SK-N-SH (cell line): Measurements from ENCODE around the gene TP53I13. TPM values are rescaled to one million over a fixed set of nuclear protein-coding genes. Genes with fewer than 3 reads are reported as not detected.

Source experiments
- CTCF ChIA-PET: fragments of 300-600, 350-600 bp; formaldehyde crosslinking; extraction: SDS; loops from one replicate; lab custom pipeline; 2021; lab: Yijun Ruan, JAX
- POLR2A ChIA-PET: fragments of 350-600 bp; sonication (Branson Sonifier 250); formaldehyde crosslinking; extraction: SDS; loops from one replicate; lab custom pipeline; 2020; ENCODE audit warnings: antibody characterized with exemption, inconsistent platforms; lab: Yijun Ruan, JAX
- DNase-seq: peaks from one replicate; pipeline ENCODE4 v3.0.0; 2012
- H2AFZ ChIP-seq: fragments of 200-600 bp; sonication (generic); 2 replicates; pipeline ENCODE4 v1.8.1; 2016; ENCODE audit warnings: antibody characterized with exemption, mild to moderate bottlenecking, low read depth
- H3F3A ChIP-seq: fragments of 200-600 bp; sonication (generic); replicated peaks from 2 replicates; pipeline ENCODE3; 2016; ENCODE audit warnings: antibody characterized with exemption, mild to moderate bottlenecking; ENCODE audit not compliant: insufficient read depth
- H3K27ac ChIP-seq, 2 experiments: fragments of 200-500 bp in 1 of 2; fragments of 200-600 bp in 1 of 2; sonication (Bioruptor generic) in 1 of 2; sonication (generic), shearing (Covaris generic) in 1 of 2; 2 replicates each; pipeline versions ENCODE4 v1.5.1 to v1.6.1; 2014 to 2016; ENCODE audit warnings: low read depth in 2 of 2, inconsistent platforms in 1 of 2, low read length in 1 of 2, mild to moderate bottlenecking in 1 of 2, mixed read lengths in 1 of 2
- H3K27me3 ChIP-seq: fragments of 200-600 bp; sonication (generic), shearing (Covaris generic); 2 replicates; pipeline ENCODE4 v1.6.1; 2016; ENCODE audit warnings: mixed run types; ENCODE audit not compliant: insufficient read depth
- H3K36me3 ChIP-seq, 2 experiments: fragments of 200-500 bp in 1 of 2; fragments of 200-600 bp in 1 of 2; sonication (Bioruptor generic) in 1 of 2; sonication (generic) in 1 of 2; replicated peaks in 1 of 2; 2 replicates each; pipeline versions ENCODE3 to v1.5.1; 2014 to 2016; ENCODE audit warnings: low read length in 1 of 2, mild to moderate bottlenecking in 1 of 2; ENCODE audit not compliant: insufficient read depth in 2 of 2, control insufficient read depth in 1 of 2
- H3K4me1 ChIP-seq, 2 experiments: fragments of 200-500 bp in 1 of 2; fragments of 200-600 bp in 1 of 2; sonication (Bioruptor generic) in 1 of 2; sonication (generic), shearing (Covaris generic) in 1 of 2; 2 replicates each; pipeline versions ENCODE4 v1.5.1 to v1.6.1; 2014 to 2016; ENCODE audit warnings: low read depth in 1 of 2, low read length in 1 of 2, mixed run types in 1 of 2; ENCODE audit not compliant: insufficient read depth in 2 of 2, control insufficient read depth in 1 of 2
- H3K4me2 ChIP-seq: fragments of 200-600 bp; sonication (generic), shearing (Covaris generic); 2 replicates; pipeline ENCODE4 v1.6.1; 2017; ENCODE audit warnings: mixed run types
- H3K4me3 ChIP-seq, 2 experiments: fragments of 200-500 bp in 1 of 2; fragments of 200-600 bp in 1 of 2; sonication (Bioruptor generic) in 1 of 2; sonication (generic), shearing (Covaris generic) in 1 of 2; 2 replicates each; pipeline versions ENCODE4 v1.5.1 to v1.8.1; 2014 to 2016; ENCODE audit warnings: low read depth in 2 of 2, inconsistent platforms in 1 of 2, low read length in 1 of 2, mild to moderate bottlenecking in 1 of 2, mixed read lengths in 1 of 2, moderate library complexity in 1 of 2
- H3K79me2 ChIP-seq: fragments of 200-600 bp; sonication (generic); 2 replicates; pipeline ENCODE4 v1.8.1; 2017; ENCODE audit warnings: mild to moderate bottlenecking; ENCODE audit not compliant: insufficient read depth
- H3K9ac ChIP-seq: fragments of 200-600 bp; sonication (generic); 2 replicates; pipeline ENCODE4 v1.6.1; 2017; ENCODE audit warnings: mixed run types
- H3K9me2 ChIP-seq: fragments of 200-600 bp; sonication (generic); 2 replicates; pipeline ENCODE4 v1.6.1; 2017; ENCODE audit warnings: mixed run types
- H3K9me3 ChIP-seq: fragments of 200-600 bp; sonication (generic); 2 replicates; pipeline ENCODE4 v1.6.1; 2017; ENCODE audit warnings: mixed run types, mild to moderate bottlenecking, moderate library complexity
- H4K20me1 ChIP-seq: fragments of 200-600 bp; sonication (generic); 2 replicates; pipeline ENCODE4 v1.6.1; 2017; ENCODE audit warnings: mild to moderate bottlenecking, mixed run types; ENCODE audit not compliant: insufficient read depth
- ELF1 ChIP-seq: IDR thresholded peaks from 2 replicates; pipeline ENCODE4 v1.4.0; 2012
- NFIC ChIP-seq: IDR thresholded peaks from 2 replicates; pipeline ENCODE4 v1.4.0; 2012; ENCODE audit warnings: borderline replicate concordance
- WGBS: methylation state at CpG from one replicate; pipeline ENCODE4 v1.1.6; 2017; ENCODE audit warnings: low lambda C conversion rate; 5-methylcytosine and 5-hydroxymethylcytosine counted together
- polyA plus RNA-seq, 3 experiments: library from polyadenylated mRNA; depleted of rRNA; stranded (reverse); fragments of >200 nt; gene quantifications; 2 replicates each; pipeline ENCODE4 v1.2.3, GENCODE V29; 2012

The TP53I13 gene
- polyA plus RNA-seq, 1 of the 3 experiments (the other 2 are of a cell fraction) = 39.2 TPM

GRCh38 chr17:29621751-29622194 lies 53.3 kb downstream of the TP53I13 start:
- Histone ChIP-seq H3K36me3 (peaks cover 0 to 2% of the 10 kb centered on the region in 2 experiments), H3K27ac (peak overlapping the region in 1 of 2 experiments; percentile 86; a peak in 1 of 4 replicates), H3F3A (no peaks in the 10 kb centered on the region), H3K4me3 (peak overlapping the region; percentile 75 to 86)
- TF ChIP-seq NFIC (0 out of 2 replicates have a peak, but pooled peaks have one; percentile 15), ELF1 (no peak)
- TF ChIP-seq, all 33 proteins: peak for 1
- CTCF ChIA-PET = interaction anchor here (0.9 to 2.4 kb wide), 7 partner anchors 17 to 164 kb away, joined by 3 to 15 read pairs (median 4); no protein-coding TSS in a partner anchor
- POLR2A ChIA-PET = interaction anchor here (1.1 kb wide), 1 partner anchor 26 kb away, joined by 3 read pairs; no protein-coding TSS in a partner anchor
- H3K79me2 ChIP-seq = no peaks in the 10 kb centered on the region
- peaks cover 20 to 76% of the 10 kb centered on the region in 2 experiments for H3K4me1 ChIP-seq
- H3K9me2 ChIP-seq = no peaks in the 10 kb centered on the region
- peak; percentile 57 for DNase-seq
- H3K9me3 ChIP-seq = no peaks in the 10 kb centered on the region
- 72% methylated on average over 8 of the region's 8 CpGs for WGBS
- H2AFZ ChIP-seq = peak overlapping the region; percentile 75; the same call in 1 of the 2 replicates
- no peaks in the 10 kb centered on the region for H4K20me1 ChIP-seq
- H3K4me2 ChIP-seq = peak overlapping the region; percentile 85
- H3K27me3 ChIP-seq = no peaks in the 10 kb centered on the region
- peak overlapping the region; percentile 43; the same call in 1 of the 2 replicates for H3K9ac ChIP-seq

Other genes starting within 250 kb of the TP53I13 start
- 5.9 and 7.4 TPM in 2 replicates for gene TAOK1, start 178.3 kb upstream of the TP53I13 start, polyA plus RNA-seq (2012; rRNA removed)
- 6.3 and 7.0 TPM in 2 replicates for gene ABHD15, start 1.7 kb upstream of the TP53I13 start, polyA plus RNA-seq (2012; rRNA removed)
- 39.4 and 42.9 TPM in 2 replicates for gene GIT1, start 20.9 kb downstream of the TP53I13 start, polyA plus RNA-seq (2012; rRNA removed)
- 14.0 and 16.1 TPM in 2 replicates for gene ANKRD13B, start 24.4 kb downstream of the TP53I13 start, polyA plus RNA-seq (2012; rRNA removed)
- 18.4 and 28.1 TPM in 2 replicates for gene CORO6, start 54.2 kb downstream of the TP53I13 start, polyA plus RNA-seq (2012; rRNA removed)